Fibroblast of lung (primary cell): ENCODE data around the gene NLRP6. TPM values are rescaled to one million over a fixed set of nuclear protein-coding genes. Genes with fewer than 3 reads are reported as not detected.

ENCODE experiments used
- DNase-seq, 2 donors: peaks; one replicate each; pipeline versions ENCODE4 v3.0.0 to v3.0.0-alpha.2; 2010; ENCODE audit warnings: low read depth in 2 of 2
- H2AFZ ChIP-seq: 2 replicates; pipeline ENCODE4 v1.5.1; 2012; ENCODE audit warnings: low read length, control low read depth, inconsistent platforms
- H3K27ac ChIP-seq: 2 replicates; pipeline ENCODE4 v1.5.1; 2011; ENCODE audit warnings: low read length, control low read depth; ENCODE audit not compliant: insufficient read depth
- H3K27me3 ChIP-seq: 2 replicates; pipeline ENCODE4 v1.5.1; 2011; ENCODE audit warnings: mild to moderate bottlenecking, low read length; ENCODE audit not compliant: control insufficient read depth, insufficient read depth
- H3K36me3 ChIP-seq: 2 replicates; pipeline ENCODE4 v1.5.1; 2011; ENCODE audit warnings: low read length; ENCODE audit not compliant: control insufficient read depth, insufficient read depth
- H3K4me1 ChIP-seq: 2 replicates; pipeline ENCODE4 v1.5.1; 2011; ENCODE audit warnings: low read length; ENCODE audit not compliant: control insufficient read depth, insufficient read depth; ENCODE audit errors: extremely low read depth
- H3K4me2 ChIP-seq: 2 replicates; pipeline ENCODE4 v1.5.1; 2011; ENCODE audit warnings: low read length, control low read depth; ENCODE audit not compliant: insufficient read depth; ENCODE audit errors: extremely low read depth
- H3K4me3 ChIP-seq, 4 experiments: fragments of 200-600 bp in 1 of 4; sonication (generic) in 1 of 4; replicated peaks in 1 of 4; 2 replicates each; pipeline ENCODE4 v1.5.1; 2011 to 2016; ENCODE audit warnings: low read length in 4 of 4, low read depth in 3 of 4, mild to moderate bottlenecking in 3 of 4, control low read depth in 2 of 4, inconsistent platforms in 1 of 4, mixed read lengths in 1 of 4; ENCODE audit not compliant: insufficient read depth in 1 of 4; ENCODE audit errors: control extremely low read depth in 1 of 4
- H3K79me2 ChIP-seq: 2 replicates; pipeline ENCODE4 v1.5.1; 2012; ENCODE audit warnings: mild to moderate bottlenecking, low read length, inconsistent platforms; ENCODE audit not compliant: control insufficient read depth, insufficient read depth
- H3K9ac ChIP-seq: 2 replicates; pipeline ENCODE4 v1.5.1; 2011; ENCODE audit warnings: mild to moderate bottlenecking, low read length, control low read depth; ENCODE audit not compliant: insufficient read depth
- H3K9me3 ChIP-seq: 2 replicates; pipeline ENCODE4 v1.5.1; 2012; ENCODE audit warnings: low read depth, low read length; ENCODE audit not compliant: control insufficient read depth, insufficient read depth
- H4K20me1 ChIP-seq: 2 replicates; pipeline ENCODE4 v1.5.1; 2011; ENCODE audit warnings: low read length; ENCODE audit not compliant: control insufficient read depth, insufficient read depth; ENCODE audit errors: extremely low read depth
- CTCF ChIP-seq, 2 donors: IDR thresholded peaks in 1 of 2; conservative IDR thresholded peaks in 1 of 2; 1 replicate in 1 of 2; 2 replicates in 1 of 2; pipeline ENCODE4 v1.5.1; 2011 to 2012; ENCODE audit warnings: low read length in 2 of 2, control low read depth in 1 of 2, inconsistent platforms in 1 of 2, low read depth in 1 of 2, mild to moderate bottlenecking in 1 of 2
- EZH2 ChIP-seq: IDR thresholded peaks from 2 replicates; pipeline ENCODE4 v1.5.1; 2012; ENCODE audit warnings: low read length, control low read depth, mild to moderate bottlenecking; ENCODE audit errors: missing control alignments
- polyA plus RNA-seq, 2 donors: library from polyadenylated mRNA; depleted of rRNA in 1 of 2; stranded (reverse) in 1 of 2; unstranded in 1 of 2; fragments of >200 nt; gene quantifications; 2 replicates each; pipeline ENCODE4 v1.2.1, GENCODE V29; 2011 to 2012; ENCODE audit warnings: missing spikeins in 1 of 2
- total RNA-seq: library from RNA; depleted of rRNA; stranded (reverse); fragments of >200 nt; gene quantifications from 2 replicates; pipeline ENCODE4 v1.2.1, GENCODE V29; 2014

NLRP6 gene
- total and polyA plus RNA-seq, 2 donors (not counting 1 experiment from before 2014, with no cell fraction given) = not detected

- no peak for DNase-seq
- Histone ChIP-seq H3K9me3 (no peaks in the 10 kb centered on the region), H3K9ac (no peak overlapping the region), H3K4me3 (no peak overlapping the region), H4K20me1 (no peaks in the 10 kb centered on the region), H3K27ac (no peak overlapping the region), H2AFZ (no peak overlapping the region), H3K79me2 (peaks cover 38% of the 10 kb centered on the region), H3K27me3 (no peaks in the 10 kb centered on the region), H3K4me2 (no peak overlapping the region), H3K36me3 (peaks cover 16% of the 10 kb centered on the region), H3K4me1 (peaks cover 3% of the 10 kb centered on the region)
- no peak for TF ChIP-seq CTCF (conservative IDR thresholded peaks at IDR 0.05 in 1 of 2, IDR thresholded peaks at IDR 0.05 in 1 of 2; ENCODE audit: low read depth in 1 of 2, low read length in 2 of 2)
- TF ChIP-seq EZH2 = no peak
These were observed 36.6 kb upstream of the NLRP6 start for GRCh38 chr11:241634-242033.

- no peak for DNase-seq
- H3K4me1 ChIP-seq = no peaks in the 10 kb centered on the region
- H3K4me2 ChIP-seq = no peak overlapping the region
- H3K27me3 ChIP-seq = no peaks in the 10 kb centered on the region
- no peak overlapping the region for H2AFZ ChIP-seq
- TF ChIP-seq CTCF (conservative IDR thresholded peaks at IDR 0.05 in 1 of 2, IDR thresholded peaks at IDR 0.05 in 1 of 2; ENCODE audit: low read depth in 1 of 2, low read length in 2 of 2) (no peak), EZH2 (no peak)
- H3K27ac ChIP-seq = no peak overlapping the region
- no peak overlapping the region for H3K4me3 ChIP-seq
- no peak overlapping the region for H3K9ac ChIP-seq
- H3K79me2 ChIP-seq = peaks cover 14% of the 10 kb centered on the region
- no peaks in the 10 kb centered on the region for H3K9me3 ChIP-seq
- H3K36me3 ChIP-seq = peaks cover 23% of the 10 kb centered on the region
- H4K20me1 ChIP-seq = no peaks in the 10 kb centered on the region
These were observed 33.8 kb upstream of the NLRP6 start for GRCh38 chr11:244376-244775.

GRCh38 chr11:249062-249461 is 29.1 kb upstream of the NLRP6 start:
- no peaks in the 10 kb centered on the region for H4K20me1 ChIP-seq
- H2AFZ ChIP-seq = no peak overlapping the region
- peaks cover 33% of the 10 kb centered on the region for H3K36me3 ChIP-seq

More at GRCh38 chr11:249062-249461, 29.1 kb upstream of the NLRP6 start:
- TF ChIP-seq EZH2 = no peak
- no peak for TF ChIP-seq CTCF (conservative IDR thresholded peaks at IDR 0.05 in 1 of 2, IDR thresholded peaks at IDR 0.05 in 1 of 2; ENCODE audit: low read depth in 1 of 2, low read length in 2 of 2)
- Histone ChIP-seq H3K4me1 (no peaks in the 10 kb centered on the region), H3K4me2 (no peak overlapping the region), H3K4me3 (no peak overlapping the region), H3K27ac (no peak overlapping the region), H3K79me2 (no peaks in the 10 kb centered on the region), H3K9me3 (no peaks in the 10 kb centered on the region), H3K27me3 (no peaks in the 10 kb centered on the region), H3K9ac (no peak overlapping the region)
- no peak for DNase-seq
